GM18907 (cell line): Measurements from ENCODE around the gene CFAP20DC.
A peak's percentile ranks its signal among the peaks of the same experiment; 100 is the strongest.
"Not testable (repeated sequence)": the region's sequence is repeated elsewhere in the genome, so short reads cannot be mapped to it uniquely, and the experiment has no call there.

Experiments
- ATAC-seq: cut with Tn5 transposase; IDR thresholded peaks from one replicate; pipeline ENCODE4 v1.9.1; 2021; ENCODE audit warnings: mild to moderate bottlenecking, moderate library complexity; ENCODE audit not compliant: unreplicated experiment

Gene CFAP20DC

DNA sequence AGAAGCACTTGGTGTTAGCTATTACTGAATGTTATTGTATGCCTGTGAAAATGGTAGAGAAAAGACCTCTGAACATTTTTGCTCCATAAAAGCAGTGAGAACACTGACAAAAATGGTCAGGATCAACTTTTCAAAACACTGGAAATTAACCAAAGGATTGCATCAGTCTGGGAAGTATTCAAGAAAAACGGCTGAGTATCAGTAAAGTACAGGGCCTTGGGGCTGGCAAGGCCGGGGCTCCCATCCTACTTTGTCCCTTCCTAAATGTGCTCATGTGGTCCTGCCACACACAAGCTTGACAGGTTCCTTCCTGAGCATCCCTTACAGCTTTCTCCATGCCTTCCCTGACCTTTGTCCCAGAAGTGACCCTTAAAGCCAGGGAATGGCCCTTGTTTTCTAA lies 84.0 kb downstream of the CFAP20DC start:
- ATAC-seq: no peak

DNA sequence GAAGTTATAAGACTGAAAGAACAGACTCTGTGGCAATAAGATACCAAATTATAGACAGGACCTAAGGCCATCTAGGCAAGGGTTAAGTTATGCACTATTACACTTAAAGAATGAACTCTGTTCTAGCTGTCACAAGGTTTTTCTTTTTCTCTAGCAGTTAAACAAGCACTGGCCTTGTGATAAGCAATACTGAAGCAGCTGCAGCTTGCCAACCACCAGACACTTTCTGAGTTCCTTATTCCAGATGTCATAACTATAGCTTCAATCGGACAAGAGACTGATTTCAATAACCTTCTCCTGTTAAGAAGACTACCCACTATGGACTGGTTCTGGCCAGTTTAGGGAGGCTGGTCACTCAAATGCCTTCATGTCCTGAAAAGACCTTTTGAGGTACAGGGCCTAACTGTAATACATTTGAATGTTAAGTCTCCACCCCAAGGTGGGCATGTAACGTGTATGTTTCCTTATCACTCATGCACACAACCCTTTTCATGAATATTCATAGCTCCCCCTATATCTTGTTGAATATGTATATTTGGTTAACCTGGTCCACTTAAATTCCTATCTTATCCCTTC lies 85.8 kb downstream of the CFAP20DC start:
- ATAC-seq: no peak

DNA sequence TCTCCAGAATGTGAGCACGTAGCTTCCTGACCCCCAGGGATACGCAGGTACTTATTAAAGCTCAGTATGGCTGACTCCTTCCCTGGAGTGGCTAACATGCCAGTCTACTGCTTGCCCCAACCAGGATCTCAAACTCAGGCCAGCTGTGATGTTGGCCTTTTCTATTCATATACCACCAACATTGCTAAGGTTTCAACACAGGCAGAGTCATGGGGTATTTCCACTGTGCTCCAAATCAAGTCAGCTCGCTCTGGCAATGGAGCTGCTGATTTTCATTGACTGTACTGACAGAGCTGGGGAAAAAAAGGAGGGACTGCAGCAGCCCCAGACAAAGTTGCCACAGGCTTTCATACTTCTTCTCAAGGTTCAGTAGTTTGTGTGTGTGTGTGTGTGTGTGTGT lies 87.0 kb downstream of the CFAP20DC start:
- no peak for ATAC-seq

DNA sequence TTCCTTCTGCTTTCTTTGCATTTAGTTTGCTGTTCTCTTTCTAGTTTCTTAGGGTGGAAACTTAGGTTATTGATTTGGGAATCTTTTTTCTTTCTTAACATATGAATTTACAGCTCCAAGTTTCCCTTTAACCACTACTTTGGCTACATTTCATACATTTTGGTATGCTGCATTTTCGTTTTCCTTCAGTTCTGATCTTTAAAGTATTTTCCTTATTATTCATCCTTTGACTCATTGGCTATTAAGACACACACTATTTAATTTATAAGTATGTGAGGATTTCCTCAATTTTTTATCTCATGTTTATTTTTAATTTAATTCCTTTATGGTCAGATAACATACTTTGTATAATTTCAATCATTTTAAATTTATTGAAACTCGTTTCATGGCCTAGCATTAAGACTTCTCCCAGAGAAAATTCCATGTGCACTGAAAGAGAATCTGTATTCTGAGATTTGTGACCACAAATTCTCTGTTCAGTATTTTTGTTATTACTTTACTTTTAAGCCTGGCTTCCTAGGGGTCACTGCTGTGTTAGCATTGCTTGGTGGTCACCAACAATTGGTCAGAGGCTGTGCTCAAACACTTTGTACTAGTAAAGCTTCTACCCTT lies 87.7 kb downstream of the CFAP20DC start:
- no peak for ATAC-seq

DNA sequence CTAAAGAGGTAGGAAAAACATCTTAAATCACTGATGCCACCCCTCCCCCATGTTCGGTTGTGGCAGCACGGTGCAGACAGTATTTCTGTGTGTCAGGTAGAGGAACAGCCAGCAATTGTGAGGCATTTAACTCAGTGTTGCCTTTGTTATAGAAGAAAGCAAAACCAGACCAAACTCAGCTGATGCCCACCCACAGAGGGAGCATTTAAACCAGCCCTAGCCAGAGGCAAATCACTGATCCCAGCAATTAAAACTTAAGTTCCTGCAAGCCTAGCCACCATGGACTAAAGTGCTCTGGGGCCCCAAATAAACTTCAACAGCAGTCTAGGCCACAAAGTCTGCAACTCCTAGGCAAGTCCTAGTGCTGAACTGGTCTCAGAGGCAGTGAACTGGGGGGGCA lies 94.5 kb downstream of the CFAP20DC start:
- no peak for ATAC-seq

DNA sequence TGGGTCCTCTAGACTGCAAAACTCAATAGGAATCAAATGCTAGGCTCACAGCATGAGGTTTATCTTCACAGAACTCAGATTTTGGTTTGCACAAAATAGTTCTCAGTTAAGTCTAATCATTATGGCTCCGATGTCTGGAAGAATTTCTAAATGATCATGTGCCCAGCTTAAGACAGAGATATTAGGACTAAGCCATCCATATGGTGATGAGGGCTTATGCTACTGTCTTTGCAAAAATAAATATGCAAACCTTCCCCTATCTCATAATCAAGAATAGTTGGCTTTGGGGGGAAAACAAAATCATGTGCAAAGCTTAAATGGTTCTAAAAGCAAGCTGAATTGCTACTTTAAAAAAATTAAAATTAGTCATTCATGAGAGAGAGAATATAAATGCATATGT lies 96.5 kb downstream of the CFAP20DC start:
- no peak for ATAC-seq

DNA sequence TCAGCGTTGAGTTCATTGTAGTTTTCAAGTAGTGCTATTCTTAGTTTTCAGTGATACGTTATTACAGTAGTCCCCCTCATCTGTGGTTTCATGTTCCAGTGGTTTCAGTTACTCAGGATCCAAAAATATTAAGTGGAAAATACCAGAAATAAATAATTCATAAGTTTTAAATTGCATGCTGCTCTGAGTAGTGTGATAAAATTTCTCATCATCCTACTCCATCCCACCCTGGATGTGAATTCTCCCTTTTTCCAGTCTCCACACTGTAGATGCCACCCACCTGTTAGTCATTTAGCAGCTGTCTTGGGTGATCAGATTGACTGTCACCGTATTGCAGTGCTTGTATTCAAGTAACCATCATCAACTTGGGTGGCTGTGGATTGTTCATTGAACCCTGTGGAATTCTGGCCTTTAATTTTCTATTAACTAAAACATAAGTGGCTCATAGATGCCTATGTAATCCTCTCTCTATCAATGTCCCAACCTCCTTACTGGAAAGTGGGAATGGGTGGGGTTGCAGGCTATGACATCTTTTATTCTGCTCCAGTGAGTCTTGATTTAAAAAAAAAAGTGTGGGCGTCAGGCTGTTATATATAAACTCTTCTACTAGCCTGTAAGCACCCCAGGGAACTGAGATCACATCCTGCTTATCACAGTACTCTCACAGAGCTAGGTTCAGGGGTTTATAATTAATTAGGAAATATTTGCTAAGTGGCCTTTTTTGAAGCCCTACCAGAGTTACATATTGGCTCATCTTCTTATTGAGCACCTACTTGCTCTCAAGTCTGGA lies 97.5 kb downstream of the CFAP20DC start:
- ATAC-seq: peak; percentile 92

DNA sequence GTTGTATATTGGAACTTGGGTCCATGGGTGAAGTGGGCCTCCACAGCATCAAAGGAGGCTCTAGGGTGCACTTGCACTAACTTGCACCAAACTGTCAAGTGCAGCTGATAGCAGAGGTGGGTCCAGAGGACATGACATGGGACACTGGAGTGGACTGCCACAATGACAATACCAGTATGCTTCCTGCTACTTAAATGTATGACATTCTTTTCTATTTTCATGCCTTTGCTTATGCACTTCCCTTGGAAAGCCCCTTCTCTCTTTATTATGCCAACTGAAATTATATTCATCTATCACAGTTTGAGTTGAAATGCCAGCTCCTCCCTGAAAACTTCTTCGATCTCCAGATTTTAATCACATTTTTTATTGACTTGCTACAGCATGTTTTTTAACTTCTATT lies 101.8 kb downstream of the CFAP20DC start:
- ATAC-seq: no peak

DNA sequence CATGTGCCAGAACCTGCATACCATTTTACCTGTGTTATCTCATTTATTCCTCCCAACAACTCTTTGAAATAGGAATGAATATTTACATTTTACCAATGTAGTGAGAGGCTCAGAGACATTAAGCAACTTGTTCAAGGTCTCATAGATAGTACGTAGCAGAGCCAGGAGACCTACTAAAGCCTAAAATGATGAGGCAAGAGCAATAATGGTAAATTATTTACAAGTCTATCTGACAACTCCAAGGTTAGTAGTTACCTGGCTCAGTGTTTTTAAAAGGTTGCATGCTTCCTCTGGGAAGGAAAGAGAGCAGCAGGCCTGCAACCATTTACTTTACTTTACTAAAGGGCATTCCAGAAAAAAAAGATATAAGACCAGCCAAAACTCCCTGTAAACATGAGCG lies 103.0 kb downstream of the CFAP20DC start:
- ATAC-seq: no peak

DNA sequence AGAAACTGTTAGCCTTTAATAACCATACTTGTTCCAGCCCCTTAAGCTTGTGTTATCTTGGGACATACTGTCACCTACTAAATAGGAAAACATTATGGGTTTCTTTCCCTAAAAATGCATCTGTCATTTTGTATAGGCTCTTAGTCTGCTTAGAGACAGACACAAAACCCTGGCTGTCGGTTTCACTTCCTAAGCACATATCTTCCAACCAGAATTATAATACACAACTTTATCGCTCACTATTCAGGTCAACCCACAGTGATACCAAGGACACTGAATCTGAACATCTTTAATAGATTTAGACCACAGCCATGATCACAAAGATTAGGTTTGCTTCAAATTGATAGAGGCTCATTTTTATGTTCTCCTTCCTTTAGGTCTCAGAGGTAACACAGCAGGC lies 111.8 kb downstream of the CFAP20DC start:
- ATAC-seq: no peak

DNA sequence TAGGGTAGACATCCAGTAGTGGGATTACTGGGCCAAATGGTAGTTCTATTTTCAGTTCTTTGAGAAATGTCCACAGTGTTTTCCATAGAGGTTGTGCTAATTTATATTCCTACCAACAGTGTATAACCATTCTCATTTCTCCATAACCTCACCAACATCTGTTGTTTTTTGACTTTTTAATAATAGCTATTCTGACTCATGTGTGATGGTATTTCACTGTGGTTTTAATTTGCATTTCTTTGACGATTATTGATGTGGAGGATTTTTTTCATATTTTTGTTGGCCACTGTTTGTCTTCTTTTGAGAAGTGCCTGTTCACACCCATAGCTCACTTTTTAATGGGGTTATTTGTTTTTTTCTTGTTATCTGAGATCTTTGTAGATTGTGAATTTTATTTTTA lies 125.2 kb downstream of the CFAP20DC start:
- no peak for ATAC-seq

DNA sequence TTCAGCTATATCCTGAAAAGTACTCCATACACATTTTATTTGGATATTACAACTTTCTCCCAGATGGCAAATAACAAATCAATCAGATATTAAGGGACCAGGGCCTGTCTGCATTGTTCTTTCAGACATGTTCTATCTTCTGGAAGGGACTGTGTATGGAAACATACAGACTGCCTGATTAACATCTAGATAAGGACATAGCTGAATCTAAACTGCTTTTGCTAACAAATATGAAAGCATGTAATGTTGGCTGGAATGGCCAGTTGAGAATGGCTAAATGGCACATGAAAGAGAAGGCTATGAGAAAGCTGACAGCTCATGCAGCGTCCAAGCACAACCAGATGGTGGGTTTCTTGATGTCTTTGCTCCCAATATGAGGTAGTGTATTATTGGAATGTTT lies 149.4 kb downstream of the CFAP20DC start:
- no peak for ATAC-seq

DNA sequence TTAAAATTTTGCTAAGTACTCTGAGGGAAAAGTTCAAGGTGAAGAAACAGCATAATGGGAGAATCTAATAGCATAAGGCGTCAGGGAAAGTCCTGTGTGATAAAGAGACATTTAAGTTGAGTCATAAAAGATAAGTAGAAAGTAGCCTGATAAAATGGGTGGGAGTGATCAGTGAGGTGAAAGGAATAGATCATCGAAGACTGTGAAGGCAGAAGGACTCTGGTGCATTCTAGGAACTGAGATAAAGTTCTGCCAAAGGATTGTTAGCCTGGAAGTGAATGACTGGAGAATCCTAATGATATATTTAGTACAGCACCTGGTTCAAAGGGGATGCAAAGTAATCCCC lies 149.9 kb downstream of the CFAP20DC start:
- peak; percentile 34 for ATAC-seq

DNA sequence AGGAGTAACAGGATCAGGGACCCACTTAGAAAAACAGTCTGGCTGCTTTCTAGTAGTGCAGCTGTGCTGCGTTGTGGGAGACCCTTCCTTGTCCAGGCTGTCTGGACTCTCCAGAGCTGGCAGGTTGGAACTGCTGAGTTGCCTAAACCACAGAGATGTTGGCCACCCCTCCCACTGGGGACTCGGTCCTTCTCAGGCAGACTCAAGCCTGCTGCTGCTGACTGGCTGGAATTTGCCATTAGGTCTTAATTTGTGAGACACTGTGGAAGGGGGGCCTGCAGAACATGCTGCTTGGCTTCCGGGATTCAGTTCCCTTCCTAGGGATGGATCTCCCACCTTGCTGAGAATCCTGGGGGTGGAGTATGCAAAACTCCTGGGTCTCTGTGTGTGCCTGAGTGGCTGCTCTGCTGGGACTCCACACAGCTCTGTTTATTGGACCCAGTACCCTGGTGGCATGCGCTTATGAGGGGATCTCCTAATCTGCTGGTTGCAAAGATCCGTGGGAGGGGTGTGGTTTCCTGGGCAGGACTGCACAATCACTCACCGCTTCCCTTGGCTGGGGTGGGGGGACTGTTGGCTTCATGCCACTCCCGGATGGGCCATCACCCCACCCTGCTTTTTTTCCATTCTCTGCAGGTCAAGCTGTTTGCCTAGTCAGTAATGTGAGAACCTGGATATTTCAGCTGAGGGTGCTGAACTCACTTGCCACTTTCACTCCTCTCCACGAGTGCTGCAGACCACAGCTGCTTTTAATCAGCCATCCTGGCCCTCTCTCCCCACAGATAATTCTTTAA lies 150.5 kb downstream of the CFAP20DC start:
- ATAC-seq: peak; percentile 94

DNA sequence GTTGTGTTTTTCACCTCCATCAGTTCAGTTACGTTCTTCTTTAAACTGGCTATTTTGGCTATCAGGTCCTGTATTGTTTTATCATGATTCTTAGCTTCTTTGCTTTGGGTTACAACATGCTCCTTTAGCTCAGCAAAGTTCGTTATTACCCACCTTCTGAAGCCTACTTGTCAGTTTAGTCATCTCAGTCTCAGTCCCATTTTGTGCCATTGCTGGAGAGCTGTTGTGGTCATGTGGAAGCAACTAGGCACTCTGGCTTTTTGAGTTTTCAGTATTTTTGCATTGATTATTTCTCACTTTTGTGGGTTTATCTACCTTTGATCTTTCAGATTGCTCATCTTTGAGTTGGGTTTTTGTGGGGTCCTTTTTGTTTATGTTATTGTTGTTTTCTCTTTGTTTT lies 151.3 kb downstream of the CFAP20DC start:
- no peak for ATAC-seq

DNA sequence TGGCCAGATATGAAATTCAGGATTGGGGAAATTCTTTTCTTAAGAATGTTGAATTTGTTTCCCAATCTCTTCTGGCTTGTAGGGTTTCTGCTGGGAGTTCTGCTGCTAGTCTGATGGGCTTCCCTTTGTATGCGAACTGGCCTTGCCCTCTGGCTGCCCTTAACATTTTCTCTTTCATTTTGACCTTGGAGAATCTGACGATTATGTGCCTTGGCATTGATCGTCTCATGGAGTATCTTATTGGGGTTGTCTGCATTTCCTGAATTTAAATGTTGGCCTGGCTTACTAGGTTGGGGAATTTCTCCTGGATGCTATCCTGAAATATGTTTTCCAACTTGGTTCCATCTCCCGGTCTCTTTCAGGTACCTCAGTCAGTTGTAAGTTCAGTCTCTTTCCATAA lies 152.2 kb downstream of the CFAP20DC start:
- no peak for ATAC-seq

DNA sequence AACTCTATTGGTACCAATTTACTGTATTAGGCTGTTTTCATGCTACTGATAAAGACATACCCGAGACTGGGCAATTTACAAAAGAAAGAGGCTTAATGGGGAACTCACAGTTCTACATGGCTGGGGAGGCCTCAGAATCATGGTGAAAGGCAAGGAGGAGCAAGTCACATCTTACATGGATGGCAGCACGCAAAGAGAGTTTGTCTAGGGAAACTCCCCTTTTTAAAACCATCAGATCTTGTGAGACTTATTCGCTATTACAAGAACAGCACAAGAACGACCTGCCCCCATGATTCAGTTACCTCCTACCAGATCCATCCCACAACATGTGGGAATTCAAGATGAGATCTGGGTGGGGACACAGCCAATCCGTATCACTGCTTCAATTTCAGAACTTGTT lies 154.1 kb downstream of the CFAP20DC start:
- not testable (repeated sequence) for ATAC-seq

DNA sequence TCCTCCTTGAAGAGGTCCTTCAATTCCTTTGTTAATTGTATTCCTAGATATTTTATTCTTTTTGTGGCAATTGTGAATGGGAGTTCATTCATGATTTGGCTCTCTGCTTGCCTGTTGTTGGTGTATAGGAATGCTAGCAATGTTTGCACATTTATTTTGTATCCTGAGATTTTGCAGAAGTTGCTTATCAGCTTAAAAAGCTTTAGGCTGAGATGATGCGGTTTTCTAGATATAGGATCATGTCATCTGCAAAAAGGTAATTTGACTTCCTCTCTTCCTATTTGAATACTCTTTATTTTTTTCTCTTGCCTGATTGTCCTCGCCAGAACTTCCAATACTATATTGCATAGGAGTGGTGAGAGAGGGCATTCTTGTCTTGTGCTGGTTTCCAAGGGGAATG lies 157.3 kb downstream of the CFAP20DC start:
- not testable (repeated sequence) for ATAC-seq

DNA sequence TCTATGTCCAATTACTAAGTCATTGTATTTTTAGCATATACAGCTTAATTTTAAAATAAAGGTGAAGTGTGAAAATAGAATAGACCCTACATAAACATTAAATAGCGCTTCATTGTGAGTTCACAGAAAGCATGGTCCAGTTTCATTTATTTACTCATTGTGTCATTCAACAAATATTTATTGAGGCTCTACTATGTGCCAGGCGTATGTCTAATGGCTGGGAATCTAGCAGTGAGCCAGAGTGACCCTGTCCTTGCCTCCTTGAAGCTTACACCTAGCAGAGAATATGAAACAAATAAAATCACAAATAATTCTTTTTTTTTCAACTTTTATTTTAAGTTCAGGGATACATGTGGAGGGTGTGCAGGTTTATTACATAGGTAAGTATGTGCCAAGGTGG lies 161.7 kb downstream of the CFAP20DC start:
- ATAC-seq: no peak

DNA sequence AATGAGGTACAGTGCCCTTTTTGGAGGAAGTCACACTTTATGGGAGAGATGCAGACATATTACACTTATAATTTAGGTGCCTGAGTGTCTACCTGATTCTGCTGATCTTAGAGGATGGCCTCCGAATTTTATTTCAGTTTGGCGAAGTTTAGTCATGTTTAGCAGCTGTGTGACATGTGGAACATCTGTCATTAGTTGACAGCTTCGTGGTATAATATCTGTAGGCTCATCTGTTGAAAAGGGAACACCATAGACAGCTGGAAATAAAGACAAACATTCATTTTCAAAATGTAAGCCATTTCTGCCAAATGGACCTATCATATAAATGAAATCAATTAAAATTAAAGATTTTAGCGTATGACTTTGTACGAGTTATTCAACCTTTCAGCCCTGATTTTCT lies 165.4 kb downstream of the CFAP20DC start:
- no peak for ATAC-seq

DNA sequence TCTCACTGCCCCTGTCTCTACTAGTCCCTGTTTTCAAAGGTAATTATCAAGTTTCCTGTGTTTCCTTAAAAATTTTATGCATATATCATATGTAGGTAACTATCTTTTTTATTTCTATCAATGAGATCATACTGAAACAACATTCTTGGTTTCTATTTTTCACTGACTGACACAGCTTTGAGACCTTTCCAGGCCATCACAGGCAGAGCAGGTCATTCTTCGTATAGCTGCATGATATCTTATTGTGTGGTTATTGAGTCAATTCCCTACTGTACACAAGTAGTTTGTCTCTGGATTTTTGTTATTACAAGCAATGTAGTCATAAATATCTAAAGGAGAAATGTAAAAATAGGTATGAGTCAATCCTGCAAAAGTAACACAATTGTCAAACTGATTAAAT lies 169.6 kb downstream of the CFAP20DC start:
- ATAC-seq: no peak

DNA sequence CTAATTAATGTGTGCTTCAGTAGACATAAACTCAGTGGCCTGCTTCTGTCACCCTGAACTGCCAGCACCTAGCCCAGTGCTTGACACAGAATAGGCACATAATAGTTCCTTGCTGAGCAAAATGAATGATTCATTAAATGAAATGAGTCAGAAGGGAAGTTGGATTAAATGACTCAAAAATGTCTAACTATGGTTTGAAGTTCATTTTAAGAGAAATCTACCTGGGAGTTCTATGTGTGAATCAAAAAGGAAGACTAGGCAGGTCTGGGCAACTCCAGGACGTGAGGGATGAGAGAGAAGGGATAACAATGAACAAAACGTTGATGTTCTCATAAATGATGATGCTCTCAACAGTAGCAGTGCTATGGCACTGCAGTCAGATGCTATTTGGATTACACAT lies 175.0 kb downstream of the CFAP20DC start:
- peak; percentile 91 for ATAC-seq
